ENCODE measurements around the gene PKP3.

The PKP3 gene

GRCh38 chr11:450809-451451, 56.9 kb downstream of the PKP3 start:
- no peaks in the 10 kb centered on the region for H3K9me3 Mint-ChIP-seq
- DNase-seq (ENCODE audit: low spot score in 2 of 2), result peak; percentile 67 to 79

GRCh38 chr11:451738-452137, 57.7 kb downstream of the PKP3 start:
- DNase-seq (ENCODE audit: low spot score in 2 of 2) (no peak), ATAC-seq (replicated peaks; ENCODE audit: extremely low read depth, poor library complexity, severe bottlenecking) (no peak)
- Mint-ChIP-seq H3K4me1 (peaks cover 43% of the 10 kb centered on the region), H3K9me3 (no peaks in the 10 kb centered on the region), H3K27me3 (no peaks in the 10 kb centered on the region), H3K36me3 (ENCODE audit: insufficient read depth) (peaks cover 22% of the 10 kb centered on the region), H3K27ac (ENCODE audit: low read depth) (peak overlapping the region; percentile 89), H3K4me3 (peak overlapping the region; percentile 85)

More at GRCh38 chr11:450809-451451, 56.9 kb downstream of the PKP3 start:
- Mint-ChIP-seq H3K27ac (ENCODE audit: low read depth) (peak overlapping the region; percentile 89), H3K4me3 (peak overlapping the region; percentile 85), H3K36me3 (ENCODE audit: insufficient read depth) (peaks cover 19% of the 10 kb centered on the region), H3K27me3 (no peaks in the 10 kb centered on the region), H3K4me1 (peaks cover 35% of the 10 kb centered on the region)
- peak; percentile 61 for ATAC-seq (replicated peaks; ENCODE audit: extremely low read depth, poor library complexity, severe bottlenecking)

- ATAC-seq (replicated peaks; ENCODE audit: extremely low read depth, poor library complexity, severe bottlenecking) (no peak), DNase-seq (ENCODE audit: low spot score in 2 of 2) (no peak)
- peaks cover 24% of the 10 kb centered on the region for H3K36me3 Mint-ChIP-seq (ENCODE audit: insufficient read depth)
- peaks cover 48% of the 10 kb centered on the region for H3K4me1 Mint-ChIP-seq
- H3K4me3 Mint-ChIP-seq, result no peak overlapping the region
- H3K9me3 Mint-ChIP-seq, result no peaks in the 10 kb centered on the region
- peak overlapping the region; percentile 57 for H3K27ac Mint-ChIP-seq (ENCODE audit: low read depth)
- no peaks in the 10 kb centered on the region for H3K27me3 Mint-ChIP-seq
These were observed 58.3 kb downstream of the PKP3 start for GRCh38 chr11:452203-452744.

GRCh38 chr11:452916-453527, 59.0 kb downstream of the PKP3 start:
- peaks cover 50% of the 10 kb centered on the region for H3K4me1 Mint-ChIP-seq
- no peak overlapping the region for H3K4me3 Mint-ChIP-seq
- no peaks in the 10 kb centered on the region for H3K9me3 Mint-ChIP-seq
- H3K36me3 Mint-ChIP-seq (ENCODE audit: insufficient read depth), result peaks cover 24% of the 10 kb centered on the region
- ATAC-seq (replicated peaks; ENCODE audit: extremely low read depth, poor library complexity, severe bottlenecking) (no peak), DNase-seq (ENCODE audit: low spot score in 2 of 2) (no peak)
- peak overlapping the region; percentile 57 for H3K27ac Mint-ChIP-seq (ENCODE audit: low read depth)
- H3K27me3 Mint-ChIP-seq, result no peaks in the 10 kb centered on the region

GRCh38 chr11:453564-453963, 59.6 kb downstream of the PKP3 start:
- ATAC-seq (replicated peaks; ENCODE audit: extremely low read depth, poor library complexity, severe bottlenecking) (no peak), DNase-seq (ENCODE audit: low spot score in 2 of 2) (no peak)
- Mint-ChIP-seq H3K9me3 (no peaks in the 10 kb centered on the region), H3K4me3 (no peak overlapping the region), H3K27ac (ENCODE audit: low read depth) (no peak overlapping the region), H3K36me3 (ENCODE audit: insufficient read depth) (peaks cover 24% of the 10 kb centered on the region), H3K4me1 (peaks cover 45% of the 10 kb centered on the region), H3K27me3 (no peaks in the 10 kb centered on the region)

GRCh38 chr11:454043-454442, 60.0 kb downstream of the PKP3 start:
- no peak overlapping the region for H3K27ac Mint-ChIP-seq (ENCODE audit: low read depth)
- no peaks in the 10 kb centered on the region for H3K27me3 Mint-ChIP-seq
- H3K36me3 Mint-ChIP-seq (ENCODE audit: insufficient read depth), result peaks cover 19% of the 10 kb centered on the region
- DNase-seq (ENCODE audit: low spot score in 2 of 2) (no peak), ATAC-seq (replicated peaks; ENCODE audit: extremely low read depth, poor library complexity, severe bottlenecking) (no peak)
- no peaks in the 10 kb centered on the region for H3K9me3 Mint-ChIP-seq
- H3K4me1 Mint-ChIP-seq, result peaks cover 40% of the 10 kb centered on the region
- no peak overlapping the region for H3K4me3 Mint-ChIP-seq

All from central memory CD8-positive, alpha-beta T cell (primary cell).